ENCODE results near the gene NCOR2.
A peak's percentile ranks its signal among the peaks of the same experiment; 100 is the strongest.

NCOR2 gene

GRCh38 chr12:124576061-124576650 is 8.7 kb upstream of the NCOR2 start:
- no peak for DNase-seq (ENCODE audit: low spot score)

- no peak for DNase-seq (ENCODE audit: low spot score)
These were observed 6.7 kb upstream of the NCOR2 start for GRCh38 chr12:124573839-124574786.

GRCh38 chr12:124571556-124571955 is 4.1 kb upstream of the NCOR2 start:
- no peak for DNase-seq (ENCODE audit: low spot score)

GRCh38 chr12:124570810-124571209 is 3.4 kb upstream of the NCOR2 start:
- no peak for DNase-seq (ENCODE audit: low spot score)

GRCh38 chr12:124569375-124570148 is 2.1 kb upstream of the NCOR2 start:
- DNase-seq (ENCODE audit: low spot score) = no peak

- no peak for DNase-seq (ENCODE audit: low spot score)
These were observed 1.3 kb upstream of the NCOR2 start for GRCh38 chr12:124568431-124569374.

GRCh38 chr12:124567673-124568373 is 411 bp upstream of the NCOR2 start:
- DNase-seq (ENCODE audit: low spot score) = peak; percentile 77

GRCh38 chr12:124566161-124566996 is 1.0 kb downstream of the NCOR2 start:
- peak; percentile 56 for DNase-seq (ENCODE audit: low spot score)

- no peak for DNase-seq (ENCODE audit: low spot score)
These were observed 1.7 kb downstream of the NCOR2 start for GRCh38 chr12:124565656-124566160.

- no peak for DNase-seq (ENCODE audit: low spot score)
These were observed 2.4 kb downstream of the NCOR2 start for GRCh38 chr12:124564971-124565491.

GRCh38 chr12:124564232-124564958 is 3.0 kb downstream of the NCOR2 start:
- DNase-seq (ENCODE audit: low spot score) = no peak

GRCh38 chr12:124563809-124564208 is 3.6 kb downstream of the NCOR2 start:
- no peak for DNase-seq (ENCODE audit: low spot score)

- no peak for DNase-seq (ENCODE audit: low spot score)
These were observed 4.0 kb downstream of the NCOR2 start for GRCh38 chr12:124563401-124563800.

GRCh38 chr12:124562796-124563181 is 4.6 kb downstream of the NCOR2 start:
- DNase-seq (ENCODE audit: low spot score) = no peak

GRCh38 chr12:124562018-124562795 is 5.2 kb downstream of the NCOR2 start:
- DNase-seq (ENCODE audit: low spot score) = no peak

GRCh38 chr12:124561231-124561630 is 6.2 kb downstream of the NCOR2 start:
- DNase-seq (ENCODE audit: low spot score) = no peak

GRCh38 chr12:124560146-124560890 is 7.1 kb downstream of the NCOR2 start:
- DNase-seq (ENCODE audit: low spot score) = no peak
